Nephron progenitor cell (in vitro differentiated cells): Measurements from ENCODE around the gene HDAC9.

Source experiments
- DNase-seq: peaks from one replicate; pipeline ENCODE4 v3.0.0; 2021
- H3K27ac Mint-ChIP-seq: 2 replicates; pipeline ENCODE4 v1.8.0; 2021; ENCODE audit warnings: mild to moderate bottlenecking, moderate library complexity, mixed read lengths
- H3K27me3 Mint-ChIP-seq: 2 replicates; pipeline ENCODE4 v1.8.0; 2021; ENCODE audit warnings: mild to moderate bottlenecking, low read depth, mixed read lengths; ENCODE audit not compliant: poor library complexity
- H3K36me3 Mint-ChIP-seq: 2 replicates; pipeline ENCODE4 v1.8.0; 2021; ENCODE audit warnings: low read depth, mixed read lengths
- H3K4me1 Mint-ChIP-seq: 2 replicates; pipeline ENCODE4 v1.8.0; 2021; ENCODE audit warnings: mixed read lengths
- H3K4me3 Mint-ChIP-seq: 2 replicates; pipeline ENCODE4 v1.8.0; 2021; ENCODE audit warnings: mild to moderate bottlenecking, moderate library complexity, mixed read lengths
- H3K9me3 Mint-ChIP-seq: 2 replicates; pipeline ENCODE4 v1.8.0; 2021; ENCODE audit warnings: mild to moderate bottlenecking, moderate library complexity, mixed read lengths
- CTCF ChIP-seq: fragments of 200-600 bp; sonication (generic); IDR thresholded peaks from 2 replicates; pipeline ENCODE4 v1.5.0; 2021; ENCODE audit warnings: antibody characterized with exemption

Gene HDAC9

GRCh38 chr7:18468795-18469194 is 26.8 kb upstream of the HDAC9 start:
- H3K9me3 Mint-ChIP-seq, result peaks cover 13% of the 10 kb centered on the region
- no peaks in the 10 kb centered on the region for H3K36me3 Mint-ChIP-seq
- H3K27me3 Mint-ChIP-seq, result no peaks in the 10 kb centered on the region
- H3K4me1 Mint-ChIP-seq, result peaks cover 18% of the 10 kb centered on the region
- no peak for TF ChIP-seq CTCF
- no peak overlapping the region for H3K4me3 Mint-ChIP-seq
- DNase-seq, result no peak
- no peak overlapping the region for H3K27ac Mint-ChIP-seq

- H3K4me3 Mint-ChIP-seq, result no peak overlapping the region
- H3K9me3 Mint-ChIP-seq, result peaks cover 13% of the 10 kb centered on the region
- no peak overlapping the region for H3K27ac Mint-ChIP-seq
- H3K4me1 Mint-ChIP-seq, result peaks cover 18% of the 10 kb centered on the region
- H3K27me3 Mint-ChIP-seq, result no peaks in the 10 kb centered on the region
- DNase-seq, result no peak
- H3K36me3 Mint-ChIP-seq, result no peaks in the 10 kb centered on the region
- no peak for TF ChIP-seq CTCF
Measured at GRCh38 chr7:18469316-18469715, 26.2 kb upstream of the HDAC9 start.

- no peak for TF ChIP-seq CTCF
- Mint-ChIP-seq H3K4me1 (peaks cover 22% of the 10 kb centered on the region), H3K4me3 (no peak overlapping the region), H3K27me3 (no peaks in the 10 kb centered on the region), H3K36me3 (no peaks in the 10 kb centered on the region), H3K27ac (no peak overlapping the region), H3K9me3 (peaks cover 1% of the 10 kb centered on the region)
- no peak for DNase-seq
Measured at GRCh38 chr7:18471476-18472160, 23.9 kb upstream of the HDAC9 start.

GRCh38 chr7:18472161-18472483 is 23.4 kb upstream of the HDAC9 start:
- Mint-ChIP-seq H3K9me3 (no peaks in the 10 kb centered on the region), H3K36me3 (no peaks in the 10 kb centered on the region), H3K27ac (no peak overlapping the region), H3K27me3 (no peaks in the 10 kb centered on the region), H3K4me3 (no peak overlapping the region), H3K4me1 (peaks cover 17% of the 10 kb centered on the region)
- DNase-seq, result no peak
- no peak for TF ChIP-seq CTCF

GRCh38 chr7:18473119-18473518 is 22.4 kb upstream of the HDAC9 start:
- Mint-ChIP-seq H3K27ac (no peak overlapping the region), H3K4me3 (no peak overlapping the region), H3K4me1 (peaks cover 11% of the 10 kb centered on the region), H3K36me3 (no peaks in the 10 kb centered on the region), H3K27me3 (no peaks in the 10 kb centered on the region), H3K9me3 (no peaks in the 10 kb centered on the region)
- no peak for TF ChIP-seq CTCF
- no peak for DNase-seq

GRCh38 chr7:18474944-18475343 is 20.6 kb upstream of the HDAC9 start:
- peaks cover 10% of the 10 kb centered on the region for H3K4me1 Mint-ChIP-seq
- H3K4me3 Mint-ChIP-seq, result no peak overlapping the region
- no peaks in the 10 kb centered on the region for H3K27me3 Mint-ChIP-seq
- no peaks in the 10 kb centered on the region for H3K36me3 Mint-ChIP-seq
- TF ChIP-seq CTCF, result no peak
- no peak overlapping the region for H3K27ac Mint-ChIP-seq
- H3K9me3 Mint-ChIP-seq, result no peaks in the 10 kb centered on the region
- DNase-seq, result no peak
